GM18502 (cell line): Measurements from ENCODE around the gene MICAL1.

Source experiments
- ATAC-seq: cut with Tn5 transposase; IDR thresholded peaks from one replicate; pipeline ENCODE4 v1.9.1; 2021; ENCODE audit warnings: mild to moderate bottlenecking; ENCODE audit not compliant: unreplicated experiment, poor library complexity

MICAL1 gene

GRCh38 chr6:109456710-109457561 lies 1.4 kb upstream of the MICAL1 start:
- ATAC-seq = no peak

- peak; percentile 7 for ATAC-seq
These were observed 575 bp upstream of the MICAL1 start for GRCh38 chr6:109456111-109456583.

- peak; percentile 34 for ATAC-seq
These were observed 806 bp downstream of the MICAL1 start for GRCh38 chr6:109454496-109455436.

- no peak for ATAC-seq
These were observed 1.7 kb downstream of the MICAL1 start for GRCh38 chr6:109453594-109454495.

- ATAC-seq = no peak
These were observed 2.4 kb downstream of the MICAL1 start for GRCh38 chr6:109453156-109453555.

- ATAC-seq = no peak
These were observed 3.4 kb downstream of the MICAL1 start for GRCh38 chr6:109452181-109452580.

GRCh38 chr6:109451376-109451775 lies 4.2 kb downstream of the MICAL1 start:
- no peak for ATAC-seq

- no peak for ATAC-seq
These were observed 4.8 kb downstream of the MICAL1 start for GRCh38 chr6:109450801-109451200.

- ATAC-seq = no peak
These were observed 5.5 kb downstream of the MICAL1 start for GRCh38 chr6:109449795-109450673.

- no peak for ATAC-seq
These were observed 6.3 kb downstream of the MICAL1 start for GRCh38 chr6:109449064-109449794.

- ATAC-seq = no peak
These were observed 7.0 kb downstream of the MICAL1 start for GRCh38 chr6:109448615-109449014.

- ATAC-seq = no peak
These were observed 7.6 kb downstream of the MICAL1 start for GRCh38 chr6:109447878-109448555.

- ATAC-seq = no peak
These were observed 8.5 kb downstream of the MICAL1 start for GRCh38 chr6:109447087-109447486.

GRCh38 chr6:109446541-109446940 lies 9.0 kb downstream of the MICAL1 start:
- no peak for ATAC-seq

- no peak for ATAC-seq
These were observed 9.5 kb downstream of the MICAL1 start for GRCh38 chr6:109446072-109446471.

- ATAC-seq = no peak
These were observed 10.2 kb downstream of the MICAL1 start for GRCh38 chr6:109445382-109445781.

GRCh38 chr6:109443425-109443950 lies 12.1 kb downstream of the MICAL1 start:
- no peak for ATAC-seq
